Chondrocyte (in vitro differentiated cells): Measurements from ENCODE around the gene ACP2. TPM values are rescaled to one million over a fixed set of nuclear protein-coding genes. Genes with fewer than 3 reads are reported as not detected.

Experiments used
- DNase-seq: peaks from one replicate; pipeline ENCODE4 v3.0.0; 2021; ENCODE audit warnings: mixed read lengths, low spot score
- H3K27ac Mint-ChIP-seq: one replicate; pipeline ENCODE4 v1.8.0; 2021; ENCODE audit warnings: mild to moderate bottlenecking, moderate library complexity, mixed read lengths; ENCODE audit not compliant: unreplicated experiment
- H3K27me3 Mint-ChIP-seq: 2 replicates; pipeline ENCODE4 v1.8.0; 2021; ENCODE audit warnings: low read depth, mixed read lengths
- H3K36me3 Mint-ChIP-seq: 2 replicates; pipeline ENCODE4 v1.8.0; 2021; ENCODE audit warnings: low read depth, mixed read lengths
- H3K4me1 Mint-ChIP-seq: 2 replicates; pipeline ENCODE4 v1.8.0; 2021; ENCODE audit warnings: low read depth, mild to moderate bottlenecking, mixed read lengths
- H3K4me3 Mint-ChIP-seq: one replicate; pipeline ENCODE4 v1.8.0; 2021; ENCODE audit warnings: mild to moderate bottlenecking, moderate library complexity, mixed read lengths; ENCODE audit not compliant: unreplicated experiment
- H3K9me3 Mint-ChIP-seq: 2 replicates; pipeline ENCODE4 v1.8.0; 2021; ENCODE audit warnings: low read depth, mixed read lengths
- total RNA-seq: library from RNA; stranded (reverse); gene quantifications from 3 replicates; pipeline ENCODE4 v1.2.1, GENCODE V29; 2021
- TF ChIP-seq, protein P1 (sequence below): fragments of 200-600 bp; sonication (generic); IDR thresholded peaks from 2 replicates; pipeline ENCODE4 v1.5.0; 2021; ENCODE audit warnings: antibody characterized with exemption, mild to moderate bottlenecking, moderate library complexity

ACP2 gene
- total RNA-seq, 1 donor from 2014 or later, result 35.3 TPM

DNA sequence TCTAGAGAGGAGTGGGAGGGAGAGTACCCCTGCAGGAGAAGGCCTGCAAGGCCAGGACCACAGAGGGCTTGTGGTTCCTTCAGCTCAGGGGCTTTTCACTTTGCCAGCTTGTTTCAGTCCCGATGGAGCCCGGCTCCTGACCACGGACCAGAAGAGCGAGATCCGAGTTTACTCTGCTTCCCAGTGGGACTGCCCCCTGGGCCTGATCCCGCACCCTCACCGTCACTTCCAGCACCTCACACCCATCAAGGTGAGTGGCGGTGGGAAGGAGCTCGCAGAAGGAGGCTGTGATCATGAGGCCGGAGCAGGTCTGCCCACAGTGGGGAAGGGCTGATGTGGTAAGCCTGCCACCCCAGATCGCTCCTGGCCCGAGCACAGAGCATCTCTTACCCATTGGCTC, 13.5 kb downstream of the ACP2 start:
- Mint-ChIP-seq H3K27ac (peak overlapping the region; percentile 59), H3K4me3 (no peak overlapping the region), H3K9me3 (no peaks in the 10 kb centered on the region), H3K4me1 (peaks cover 17% of the 10 kb centered on the region), H3K27me3 (no peaks in the 10 kb centered on the region), H3K36me3 (peaks cover 18% of the 10 kb centered on the region)
- TF ChIP-seq, protein P1, sequence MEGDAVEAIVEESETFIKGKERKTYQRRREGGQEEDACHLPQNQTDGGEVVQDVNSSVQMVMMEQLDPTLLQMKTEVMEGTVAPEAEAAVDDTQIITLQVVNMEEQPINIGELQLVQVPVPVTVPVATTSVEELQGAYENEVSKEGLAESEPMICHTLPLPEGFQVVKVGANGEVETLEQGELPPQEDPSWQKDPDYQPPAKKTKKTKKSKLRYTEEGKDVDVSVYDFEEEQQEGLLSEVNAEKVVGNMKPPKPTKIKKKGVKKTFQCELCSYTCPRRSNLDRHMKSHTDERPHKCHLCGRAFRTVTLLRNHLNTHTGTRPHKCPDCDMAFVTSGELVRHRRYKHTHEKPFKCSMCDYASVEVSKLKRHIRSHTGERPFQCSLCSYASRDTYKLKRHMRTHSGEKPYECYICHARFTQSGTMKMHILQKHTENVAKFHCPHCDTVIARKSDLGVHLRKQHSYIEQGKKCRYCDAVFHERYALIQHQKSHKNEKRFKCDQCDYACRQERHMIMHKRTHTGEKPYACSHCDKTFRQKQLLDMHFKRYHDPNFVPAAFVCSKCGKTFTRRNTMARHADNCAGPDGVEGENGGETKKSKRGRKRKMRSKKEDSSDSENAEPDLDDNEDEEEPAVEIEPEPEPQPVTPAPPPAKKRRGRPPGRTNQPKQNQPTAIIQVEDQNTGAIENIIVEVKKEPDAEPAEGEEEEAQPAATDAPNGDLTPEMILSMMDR, result no peak
- DNase-seq, result no peak

DNA sequence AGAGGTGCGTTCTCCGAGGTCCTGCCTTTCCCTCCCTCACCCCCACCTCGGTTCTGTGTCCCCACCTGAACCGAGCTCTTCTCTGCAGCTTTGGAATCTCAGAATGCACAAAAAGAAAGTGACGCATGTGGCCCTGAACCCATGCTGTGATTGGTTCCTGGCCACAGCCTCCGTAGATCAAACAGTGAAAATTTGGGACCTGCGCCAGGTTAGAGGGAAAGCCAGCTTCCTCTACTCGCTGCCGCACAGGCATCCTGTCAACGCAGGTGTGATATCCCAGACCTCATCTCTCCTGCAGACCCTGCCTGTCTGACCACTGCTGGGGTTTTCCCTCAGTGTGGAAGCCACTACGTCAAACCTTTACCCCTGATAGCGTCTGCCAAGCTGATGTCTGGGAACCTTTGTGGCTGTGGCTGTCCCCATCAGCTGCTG, 13.9 kb downstream of the ACP2 start:
- TF ChIP-seq, protein P1, result no peak
- no peak for DNase-seq
- Mint-ChIP-seq H3K27me3 (no peaks in the 10 kb centered on the region), H3K4me3 (no peak overlapping the region), H3K9me3 (no peaks in the 10 kb centered on the region), H3K27ac (peak overlapping the region; percentile 59), H3K36me3 (peaks cover 15% of the 10 kb centered on the region), H3K4me1 (peaks cover 17% of the 10 kb centered on the region)

DNA sequence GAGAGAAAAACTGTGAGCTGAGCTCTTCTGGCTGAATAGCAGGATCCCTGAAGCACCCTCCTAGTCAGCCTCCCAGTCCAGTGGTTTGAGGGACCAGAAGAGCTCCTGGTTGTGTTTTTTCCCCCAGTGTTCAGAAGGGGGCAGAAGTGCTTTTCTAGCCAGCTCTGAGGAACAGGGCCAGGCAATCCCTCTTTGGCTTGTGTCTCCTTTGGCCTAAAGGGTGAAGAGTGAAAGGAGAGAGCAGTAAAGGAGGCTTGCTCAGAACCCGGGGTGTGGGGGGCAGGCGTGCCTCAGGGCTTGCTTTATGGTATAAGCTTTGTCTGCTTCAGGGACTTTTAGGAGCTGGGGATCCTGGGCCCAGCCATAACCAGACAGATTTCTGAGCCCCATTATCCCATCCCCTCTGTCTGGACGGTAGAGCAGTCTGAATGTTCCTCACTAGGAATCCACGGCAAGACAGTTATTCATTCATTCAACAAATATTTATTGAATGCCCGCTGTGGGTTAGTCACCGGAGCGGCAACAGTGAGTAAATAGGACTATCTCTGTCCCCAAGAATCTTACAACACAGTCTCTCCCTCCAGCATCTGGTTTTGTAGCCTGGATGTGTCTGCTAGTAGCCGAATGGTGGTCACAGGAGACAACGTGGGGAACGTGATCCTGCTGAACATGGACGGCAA, 14.5 kb downstream of the ACP2 start:
- no peaks in the 10 kb centered on the region for H3K27me3 Mint-ChIP-seq
- H3K36me3 Mint-ChIP-seq, result peaks cover 14% of the 10 kb centered on the region
- no peaks in the 10 kb centered on the region for H3K9me3 Mint-ChIP-seq
- TF ChIP-seq, protein P1, result peak; percentile 69
- peak overlapping the region; percentile 77 for H3K27ac Mint-ChIP-seq
- DNase-seq, result no peak
- H3K4me1 Mint-ChIP-seq, result peaks cover 20% of the 10 kb centered on the region
- H3K4me3 Mint-ChIP-seq, result no peak overlapping the region

DNA sequence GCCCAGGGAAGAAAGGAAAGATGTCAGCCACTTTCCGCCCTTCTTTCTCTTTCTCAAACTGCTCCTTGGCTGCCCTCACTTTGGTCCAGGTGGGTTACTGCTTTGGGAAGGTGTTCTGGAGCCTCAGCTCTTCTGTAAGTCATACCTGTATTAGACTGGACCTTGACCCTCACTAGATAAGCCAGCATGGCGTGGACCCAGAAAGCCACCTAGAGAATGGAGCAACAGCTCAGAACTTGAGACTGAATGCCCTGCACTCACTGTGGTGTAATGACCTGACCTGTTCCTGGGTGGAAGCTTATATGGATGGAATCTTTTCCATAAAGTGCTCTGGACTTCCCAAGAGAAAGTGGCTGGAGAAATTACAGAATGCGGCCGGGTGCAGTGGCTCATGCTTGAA, 15.6 kb downstream of the ACP2 start:
- DNase-seq, result no peak
- H3K36me3 Mint-ChIP-seq, result peaks cover 16% of the 10 kb centered on the region
- H3K27ac Mint-ChIP-seq, result no peak overlapping the region
- TF ChIP-seq, protein P1, result no peak
- no peaks in the 10 kb centered on the region for H3K27me3 Mint-ChIP-seq
- H3K4me3 Mint-ChIP-seq, result no peak overlapping the region
- H3K9me3 Mint-ChIP-seq, result no peaks in the 10 kb centered on the region
- peaks cover 22% of the 10 kb centered on the region for H3K4me1 Mint-ChIP-seq

DNA sequence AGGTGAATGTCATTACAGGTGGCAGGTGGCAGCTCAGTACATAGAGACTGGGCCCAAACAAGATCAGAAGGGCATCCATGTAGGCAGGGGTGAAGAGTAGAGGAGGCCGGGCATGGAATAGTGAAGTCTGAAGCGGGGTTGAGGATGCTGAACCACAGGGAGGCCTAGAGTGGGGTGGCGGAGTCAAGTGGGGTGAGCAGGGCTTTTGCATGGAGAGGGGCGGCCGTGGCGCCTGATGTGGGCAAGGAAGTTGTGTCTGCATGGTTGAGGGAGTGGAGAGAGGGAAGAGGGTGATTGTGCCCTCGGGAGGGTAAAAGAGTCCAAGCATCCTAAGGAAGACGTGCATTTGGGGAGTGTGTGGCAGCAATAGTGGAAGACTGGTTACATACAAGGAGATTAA, 19.5 kb downstream of the ACP2 start:
- Mint-ChIP-seq H3K27ac (no peak overlapping the region), H3K4me3 (no peak overlapping the region), H3K9me3 (no peaks in the 10 kb centered on the region)

More for the DNA sequence above, 19.5 kb downstream of the ACP2 start:
- Mint-ChIP-seq H3K4me1 (peaks cover 15% of the 10 kb centered on the region), H3K36me3 (peaks cover 18% of the 10 kb centered on the region), H3K27me3 (no peaks in the 10 kb centered on the region)
- TF ChIP-seq, protein P1, result no peak
- no peak for DNase-seq
